K562 (cell line): ENCODE results near the gene LDLR. TPM values are rescaled to one million over a fixed set of nuclear protein-coding genes. Genes with fewer than 3 reads are reported as not detected.

Source experiments
- CREB1 ChIP-seq, 2 experiments: sonication (generic) in 1 of 2; formaldehyde crosslinking in 1 of 2; IDR thresholded peaks; 2 replicates each; pipeline versions ENCODE4 v1.6.1 to v1.8.0; 2012 to 2022; ENCODE audit warnings: inconsistent platforms in 1 of 2, mild to moderate bottlenecking in 1 of 2, missing genetic modification reagents in 1 of 2, moderate library complexity in 1 of 2
- E2F1 ChIP-seq: sonication (generic); formaldehyde crosslinking; IDR thresholded peaks from 2 replicates; pipeline ENCODE4 v1.8.1; 2023; ENCODE audit warnings: mild to moderate bottlenecking, missing genetic modification reagents, moderate library complexity
- FIP1L1 ChIP-seq: fragments of 200-400 bp; formaldehyde crosslinking; IDR thresholded peaks from 2 replicates; pipeline ENCODE4 v1.6.1; 2018; ENCODE audit warnings: mild to moderate bottlenecking, low read depth, low read length; ENCODE audit not compliant: poor library complexity, severe bottlenecking
- NFYB ChIP-seq: IDR thresholded peaks from 2 replicates; pipeline ENCODE4 v1.6.1; 2011; ENCODE audit warnings: mild to moderate bottlenecking, moderate library complexity; ENCODE audit not compliant: insufficient read length; ENCODE audit errors: extremely low read depth
- POLR2AphosphoS5 ChIP-seq: IDR thresholded peaks from 2 replicates; pipeline ENCODE4 v1.6.1; 2011; ENCODE audit warnings: mild to moderate bottlenecking, low read depth, low read length, moderate library complexity; ENCODE audit not compliant: control insufficient read depth, insufficient read depth
- RAD51 ChIP-seq: fragments of 450-650 bp; IDR thresholded peaks from 2 replicates; pipeline ENCODE4 v1.7.1; 2016; ENCODE audit warnings: low read depth, mild to moderate bottlenecking, borderline replicate concordance
- SRSF3 ChIP-seq: fragments of 200-400 bp; formaldehyde crosslinking; IDR thresholded peaks from 2 replicates; pipeline ENCODE4 v1.6.1; 2016; ENCODE audit warnings: mild to moderate bottlenecking, low read length, moderate library complexity; ENCODE audit not compliant: insufficient read depth
- ZFP1 ChIP-seq: fragments of 450-650 bp; formaldehyde crosslinking; IDR thresholded peaks from 2 replicates; pipeline ENCODE4 v1.4.0; 2020; ENCODE audit warnings: mild to moderate bottlenecking, mixed read lengths
- ZNF239 ChIP-seq: fragments of 250-450 bp; sonication (Bioruptor Pico); IDR thresholded peaks from 2 replicates; pipeline ENCODE4 v1.4.0; 2020; ENCODE audit warnings: mild to moderate bottlenecking
- ZNF583 ChIP-seq: fragments of 250-450 bp; sonication (Bioruptor Pico); IDR thresholded peaks from 2 replicates; pipeline ENCODE4 v1.4.0; 2020
- ZNF699 ChIP-seq: fragments of 250-450 bp; sonication (Bioruptor Pico); IDR thresholded peaks from 2 replicates; pipeline ENCODE4 v1.8.0; 2021; ENCODE audit warnings: mild to moderate bottlenecking, moderate library complexity; ENCODE audit not compliant: insufficient replicate concordance
- polyA plus RNA-seq, 8 experiments: library from polyadenylated mRNA; depleted of rRNA in 4 of 8; stranded (reverse) in 5 of 8; unstranded in 3 of 8; fragments of >200 nt; fragmentation: Nextera tagmentation in 2 of 8; fragmentation: Illumina TruSeq in 1 of 8; extraction: Ambion mirVana in 2 of 8; extraction: Trizol in 1 of 8; gene quantifications; 2 replicates each; pipeline versions ENCODE4 v1.2.1 to v1.2.3, GENCODE V29; 2011 to 2014; ENCODE audit warnings: inconsistent platforms in 1 of 8, missing spikeins in 1 of 8
- total RNA-seq, 7 experiments: library from RNA; depleted of rRNA in 6 of 7; stranded (reverse); fragments of >200 nt in 6 of 7; fragmentation: Illumina TruSeq in 2 of 7; extraction: Trizol in 2 of 7; gene quantifications; 2 replicates each; pipeline versions ENCODE4 v1.2.1 to v1.2.3, GENCODE V29; 2011 to 2021; ENCODE audit warnings: low replicate concordance in 1 of 7
- TF ChIP-seq, protein P1 (sequence below): fragments of 150-350 bp; IDR thresholded peaks from 2 replicates; pipeline ENCODE4 v1.6.1; 2014; ENCODE audit warnings: low read depth, mild to moderate bottlenecking, low read length, borderline replicate concordance
- TF ChIP-seq, protein P2 (sequence below): sonication (generic); formaldehyde crosslinking; IDR thresholded peaks from 2 replicates; pipeline ENCODE4 v1.8.0; 2022; ENCODE audit warnings: mild to moderate bottlenecking, low read depth, missing genetic modification reagents
- TF ChIP-seq, protein P3 (sequence below), 2 experiments: IDR thresholded peaks; 2 replicates each; pipeline ENCODE4 v1.6.1; 2011; ENCODE audit warnings: borderline replicate concordance in 1 of 2, control low read depth in 1 of 2, low read depth in 1 of 2, low read length in 1 of 2, mild to moderate bottlenecking in 1 of 2, mixed read lengths in 1 of 2, moderate library complexity in 1 of 2; ENCODE audit not compliant: insufficient read depth in 1 of 2, insufficient read length in 1 of 2, poor library complexity in 1 of 2, severe bottlenecking in 1 of 2; ENCODE audit errors: extremely low read depth in 1 of 2
- TF ChIP-seq, protein P4 (sequence below): fragments of 250-450 bp; sonication (Bioruptor Pico); IDR thresholded peaks from 2 replicates; pipeline ENCODE4 v1.5.0; 2021; ENCODE audit warnings: mild to moderate bottlenecking, borderline replicate concordance

Gene LDLR
- total and polyA plus RNA-seq, 9 of the 15 experiments (the other 6 are each of a cell fraction or from before 2014, with no cell fraction given), result 19.9 to 114 (median 56.3) TPM

DNA sequence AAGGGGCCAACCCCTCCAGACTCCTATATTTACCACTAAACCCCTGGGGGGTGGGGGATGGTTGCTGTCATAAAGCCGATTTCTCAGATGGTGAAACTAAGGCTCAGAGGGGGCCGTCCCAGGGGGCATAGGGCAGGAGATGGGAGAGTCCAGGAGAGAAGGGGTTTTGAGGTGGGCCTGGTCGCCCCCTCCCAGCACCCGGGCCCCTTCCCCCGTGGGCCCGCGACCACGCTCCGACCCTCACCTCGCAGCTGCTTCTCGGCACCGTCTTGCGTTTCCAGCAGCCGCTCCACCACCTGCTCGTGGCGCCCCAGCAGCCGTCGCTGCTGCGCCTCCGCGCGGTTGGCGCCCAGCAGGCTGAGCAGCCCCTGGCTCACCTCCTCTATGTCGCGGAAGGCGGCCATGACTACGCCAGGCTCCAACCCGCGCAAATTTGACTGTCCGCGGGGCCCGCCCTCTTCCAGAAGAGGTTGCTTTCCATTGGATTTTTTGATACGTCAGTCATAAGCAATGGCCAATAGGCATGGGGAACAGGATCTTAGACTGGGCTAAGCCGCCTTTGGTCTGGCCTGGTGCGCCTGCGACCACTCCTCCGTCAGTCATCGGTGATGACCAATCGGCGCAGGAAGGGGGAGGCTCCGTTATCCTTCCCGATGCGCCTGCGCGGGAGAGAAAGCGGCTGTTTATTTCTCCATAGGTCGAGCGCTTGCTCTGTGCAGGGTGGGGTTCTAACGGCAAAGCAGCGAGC is 66.3 kb downstream of the LDLR start, which contains the start of gene SPC24 (continued):
- no peak for TF ChIP-seq ZNF699 (CRISPR knock-in tag)
- TF ChIP-seq ZNF239, result peak; percentile 20; the same call in 1 of the 2 replicates
- TF ChIP-seq, protein P1, sequence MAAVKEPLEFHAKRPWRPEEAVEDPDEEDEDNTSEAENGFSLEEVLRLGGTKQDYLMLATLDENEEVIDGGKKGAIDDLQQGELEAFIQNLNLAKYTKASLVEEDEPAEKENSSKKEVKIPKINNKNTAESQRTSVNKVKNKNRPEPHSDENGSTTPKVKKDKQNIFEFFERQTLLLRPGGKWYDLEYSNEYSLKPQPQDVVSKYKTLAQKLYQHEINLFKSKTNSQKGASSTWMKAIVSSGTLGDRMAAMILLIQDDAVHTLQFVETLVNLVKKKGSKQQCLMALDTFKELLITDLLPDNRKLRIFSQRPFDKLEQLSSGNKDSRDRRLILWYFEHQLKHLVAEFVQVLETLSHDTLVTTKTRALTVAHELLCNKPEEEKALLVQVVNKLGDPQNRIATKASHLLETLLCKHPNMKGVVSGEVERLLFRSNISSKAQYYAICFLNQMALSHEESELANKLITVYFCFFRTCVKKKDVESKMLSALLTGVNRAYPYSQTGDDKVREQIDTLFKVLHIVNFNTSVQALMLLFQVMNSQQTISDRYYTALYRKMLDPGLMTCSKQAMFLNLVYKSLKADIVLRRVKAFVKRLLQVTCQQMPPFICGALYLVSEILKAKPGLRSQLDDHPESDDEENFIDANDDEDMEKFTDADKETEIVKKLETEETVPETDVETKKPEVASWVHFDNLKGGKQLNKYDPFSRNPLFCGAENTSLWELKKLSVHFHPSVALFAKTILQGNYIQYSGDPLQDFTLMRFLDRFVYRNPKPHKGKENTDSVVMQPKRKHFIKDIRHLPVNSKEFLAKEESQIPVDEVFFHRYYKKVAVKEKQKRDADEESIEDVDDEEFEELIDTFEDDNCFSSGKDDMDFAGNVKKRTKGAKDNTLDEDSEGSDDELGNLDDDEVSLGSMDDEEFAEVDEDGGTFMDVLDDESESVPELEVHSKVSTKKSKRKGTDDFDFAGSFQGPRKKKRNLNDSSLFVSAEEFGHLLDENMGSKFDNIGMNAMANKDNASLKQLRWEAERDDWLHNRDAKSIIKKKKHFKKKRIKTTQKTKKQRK, result peak; percentile 86
- peak; percentile 85 for TF ChIP-seq NFYB
- TF ChIP-seq ZFP1 (CRISPR knock-in tag), result no peak
- TF ChIP-seq, protein P2, sequence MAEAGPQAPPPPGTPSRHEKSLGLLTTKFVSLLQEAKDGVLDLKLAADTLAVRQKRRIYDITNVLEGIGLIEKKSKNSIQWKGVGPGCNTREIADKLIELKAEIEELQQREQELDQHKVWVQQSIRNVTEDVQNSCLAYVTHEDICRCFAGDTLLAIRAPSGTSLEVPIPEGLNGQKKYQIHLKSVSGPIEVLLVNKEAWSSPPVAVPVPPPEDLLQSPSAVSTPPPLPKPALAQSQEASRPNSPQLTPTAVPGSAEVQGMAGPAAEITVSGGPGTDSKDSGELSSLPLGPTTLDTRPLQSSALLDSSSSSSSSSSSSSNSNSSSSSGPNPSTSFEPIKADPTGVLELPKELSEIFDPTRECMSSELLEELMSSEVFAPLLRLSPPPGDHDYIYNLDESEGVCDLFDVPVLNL (CRISPR knock-in tag), result peak; percentile 99
- TF ChIP-seq, protein P3, sequence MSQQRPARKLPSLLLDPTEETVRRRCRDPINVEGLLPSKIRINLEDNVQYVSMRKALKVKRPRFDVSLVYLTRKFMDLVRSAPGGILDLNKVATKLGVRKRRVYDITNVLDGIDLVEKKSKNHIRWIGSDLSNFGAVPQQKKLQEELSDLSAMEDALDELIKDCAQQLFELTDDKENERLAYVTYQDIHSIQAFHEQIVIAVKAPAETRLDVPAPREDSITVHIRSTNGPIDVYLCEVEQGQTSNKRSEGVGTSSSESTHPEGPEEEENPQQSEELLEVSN (IDR thresholded peaks at IDR 0.05; ENCODE audit: borderline replicate concordance in 1 of 2, extremely low read depth in 1 of 2, insufficient read depth in 1 of 2, insufficient read length in 1 of 2, low read depth in 1 of 2, low read length in 1 of 2, poor library complexity in 1 of 2, severe bottlenecking in 1 of 2), result peak; percentile 54 to 63
- 0 out of 2 replicates have a peak, but pooled peaks have one; percentile 43 for TF ChIP-seq ZNF583 (CRISPR knock-in tag)
- peak; percentile 71 for TF ChIP-seq FIP1L1
- TF ChIP-seq CREB1 (IDR thresholded peaks at IDR 0.05), result peak; percentile 51; the same call in 1 of the 2 replicates
- TF ChIP-seq CREB1 (CRISPR knock-in tag; IDR thresholded peaks at IDR 0.05), result peak; percentile 79
- TF ChIP-seq RAD51, result no peak
- TF ChIP-seq POLR2AphosphoS5, result peak; percentile 86; the same call in 1 of the 2 replicates
- 0 out of 2 replicates have a peak, but pooled peaks have one; percentile 52 for TF ChIP-seq SRSF3
- TF ChIP-seq, protein P4, sequence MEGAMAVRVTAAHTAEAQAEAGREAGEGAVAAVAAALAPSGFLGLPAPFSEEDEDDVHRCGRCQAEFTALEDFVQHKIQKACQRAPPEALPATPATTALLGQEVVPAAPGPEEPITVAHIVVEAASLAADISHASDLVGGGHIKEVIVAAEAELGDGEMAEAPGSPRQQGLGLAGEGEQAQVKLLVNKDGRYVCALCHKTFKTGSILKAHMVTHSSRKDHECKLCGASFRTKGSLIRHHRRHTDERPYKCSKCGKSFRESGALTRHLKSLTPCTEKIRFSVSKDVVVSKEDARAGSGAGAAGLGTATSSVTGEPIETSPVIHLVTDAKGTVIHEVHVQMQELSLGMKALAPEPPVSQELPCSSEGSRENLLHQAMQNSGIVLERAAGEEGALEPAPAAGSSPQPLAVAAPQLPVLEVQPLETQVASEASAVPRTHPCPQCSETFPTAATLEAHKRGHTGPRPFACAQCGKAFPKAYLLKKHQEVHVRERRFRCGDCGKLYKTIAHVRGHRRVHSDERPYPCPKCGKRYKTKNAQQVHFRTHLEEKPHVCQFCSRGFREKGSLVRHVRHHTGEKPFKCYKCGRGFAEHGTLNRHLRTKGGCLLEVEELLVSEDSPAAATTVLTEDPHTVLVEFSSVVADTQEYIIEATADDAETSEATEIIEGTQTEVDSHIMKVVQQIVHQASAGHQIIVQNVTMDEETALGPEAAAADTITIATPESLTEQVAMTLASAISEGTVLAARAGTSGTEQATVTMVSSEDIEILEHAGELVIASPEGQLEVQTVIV (CRISPR knock-in tag), result no peak
- TF ChIP-seq E2F1 (CRISPR knock-in tag), result peak; percentile 92
